HepG2 (cell line): Measurements from ENCODE around the gene MAP1LC3A. TPM values are rescaled to one million over a fixed set of nuclear protein-coding genes. Genes with fewer than 3 reads are reported as not detected.
A peak's percentile ranks its signal among the peaks of the same experiment; 100 is the strongest.

Experiments used
- ARNT ChIP-seq: fragments of 450-650 bp; IDR thresholded peaks from 2 replicates; pipeline ENCODE4 v1.6.1; 2017
- FOXA1 ChIP-seq, 2 experiments: fragments of 450-650 bp in 1 of 2; sonication (generic) in 1 of 2; formaldehyde crosslinking in 1 of 2; IDR thresholded peaks; 2 replicates each; pipeline versions ENCODE4 v1.4.0 to v1.6.1; 2016 to 2020; ENCODE audit warnings: missing genetic modification reagents in 1 of 2
- KDM1A ChIP-seq: IDR thresholded peaks from 2 replicates; pipeline ENCODE4 v1.6.1; 2016; ENCODE audit warnings: missing compliant biosample characterization
- MTF1 ChIP-seq: sonication (generic); formaldehyde crosslinking; IDR thresholded peaks from 2 replicates; pipeline ENCODE4 v1.5.0; 2020; ENCODE audit warnings: missing genetic modification reagents
- NFIB ChIP-seq: sonication (generic); formaldehyde crosslinking; IDR thresholded peaks from 2 replicates; pipeline ENCODE4 v1.9.0; 2021; ENCODE audit warnings: missing genetic modification reagents, mild to moderate bottlenecking, borderline replicate concordance
- NFKBIZ ChIP-seq: IDR thresholded peaks from 2 replicates; pipeline ENCODE4 v1.6.1; 2018; ENCODE audit warnings: missing genetic modification reagents, missing compliant biosample characterization
- PRPF4 ChIP-seq: fragments of 200-400 bp; formaldehyde crosslinking; IDR thresholded peaks from 2 replicates; pipeline ENCODE4 v1.6.1; 2016; ENCODE audit warnings: low read length, low read depth; ENCODE audit not compliant: poor library complexity, severe bottlenecking
- SAP130 ChIP-seq: IDR thresholded peaks from 2 replicates; pipeline ENCODE4 v1.6.1; 2016; ENCODE audit warnings: low read depth
- SMARCE1 ChIP-seq: fragments of 450-650 bp; IDR thresholded peaks from 2 replicates; pipeline ENCODE4 v1.6.1; 2017; ENCODE audit warnings: borderline replicate concordance
- SNRNP70 ChIP-seq: fragments of 200-400 bp; formaldehyde crosslinking; IDR thresholded peaks from 2 replicates; pipeline ENCODE4 v1.6.1; 2017; ENCODE audit warnings: mild to moderate bottlenecking, low read depth, low read length, moderate library complexity
- SRSF9 ChIP-seq: fragments of 200-400 bp; formaldehyde crosslinking; IDR thresholded peaks from 2 replicates; pipeline ENCODE4 v1.6.1; 2018; ENCODE audit warnings: borderline replicate concordance, mild to moderate bottlenecking, low read depth, low read length; ENCODE audit not compliant: insufficient read depth, poor library complexity, severe bottlenecking
- SRY ChIP-seq: sonication (generic); formaldehyde crosslinking; IDR thresholded peaks from 2 replicates; pipeline ENCODE4 v1.8.0; 2022; ENCODE audit warnings: mild to moderate bottlenecking, missing genetic modification reagents
- YEATS2 ChIP-seq: sonication (generic); formaldehyde crosslinking; IDR thresholded peaks from 2 replicates; pipeline ENCODE4 v1.4.0; 2020; ENCODE audit warnings: missing genetic modification reagents, borderline replicate concordance
- ZBTB42 ChIP-seq: sonication (generic); formaldehyde crosslinking; IDR thresholded peaks from 2 replicates; pipeline ENCODE4 v1.5.0; 2020; ENCODE audit warnings: mild to moderate bottlenecking, missing genetic modification reagents
- ZBTB8A ChIP-seq: sonication (generic); formaldehyde crosslinking; IDR thresholded peaks from 2 replicates; pipeline ENCODE4 v1.4.0; 2020; ENCODE audit warnings: mild to moderate bottlenecking, low read depth, missing genetic modification reagents, borderline replicate concordance
- ZNF260 ChIP-seq: sonication (generic); formaldehyde crosslinking; IDR thresholded peaks from 2 replicates; pipeline ENCODE4 v1.4.0; 2020; ENCODE audit warnings: missing genetic modification reagents, low read depth, mild to moderate bottlenecking, borderline replicate concordance
- ZNF546 ChIP-seq: sonication (generic); formaldehyde crosslinking; conservative IDR thresholded peaks from 2 replicates; pipeline ENCODE4 v1.8.1; 2023; ENCODE audit warnings: mild to moderate bottlenecking, missing genetic modification reagents
- polyA plus RNA-seq, 8 experiments: library from polyadenylated mRNA; depleted of rRNA in 3 of 8; stranded (reverse) in 7 of 8; unstranded in 1 of 8; fragments of >200 nt; fragmentation: Illumina TruSeq in 4 of 8; extraction: Trizol in 4 of 8; gene quantifications; 2 replicates each; pipeline versions ENCODE4 v1.2.1 to v1.2.3, GENCODE V29; 2011 to 2016; ENCODE audit warnings: low read depth in 4 of 8, missing spikeins in 1 of 8, mixed read lengths in 1 of 8; ENCODE audit not compliant: insufficient read depth in 1 of 8
- total RNA-seq, 5 experiments: library from RNA; depleted of rRNA; stranded (reverse); fragments of >200 nt; fragmentation: Illumina TruSeq; extraction: Trizol; gene quantifications; 2 replicates each; pipeline ENCODE4 v1.2.3, GENCODE V29; 2016; ENCODE audit warnings: low read depth in 1 of 5
- TF ChIP-seq, protein P1 (sequence below): sonication (generic); formaldehyde crosslinking; IDR thresholded peaks from 2 replicates; pipeline ENCODE4 v1.4.0; 2020; ENCODE audit warnings: missing genetic modification reagents; ENCODE audit errors: not compliant biosample characterization
- TF ChIP-seq, protein P2 (sequence below): sonication (generic); formaldehyde crosslinking; IDR thresholded peaks from 2 replicates; pipeline ENCODE4 v1.4.0; 2020; ENCODE audit warnings: missing genetic modification reagents
- TF ChIP-seq, protein P3 (sequence below): sonication (generic); formaldehyde crosslinking; IDR thresholded peaks from 2 replicates; pipeline ENCODE4 v1.8.1; 2023; ENCODE audit warnings: mild to moderate bottlenecking, missing genetic modification reagents
- TF ChIP-seq, protein P4 (sequence below): IDR thresholded peaks from 2 replicates; pipeline ENCODE4 v1.6.1; 2016; ENCODE audit warnings: missing genetic modification reagents, missing compliant biosample characterization
- TF ChIP-seq, protein P5 (sequence below): IDR thresholded peaks from 2 replicates; pipeline ENCODE4 v1.6.1; 2016; ENCODE audit warnings: low read depth
- TF ChIP-seq, protein P6 (sequence below): sonication (generic); formaldehyde crosslinking; IDR thresholded peaks from 2 replicates; pipeline ENCODE4 v1.8.1; 2023; ENCODE audit warnings: missing genetic modification reagents, inconsistent platforms, borderline replicate concordance
- TF ChIP-seq, protein P7 (sequence below): sonication (generic); formaldehyde crosslinking; IDR thresholded peaks from 2 replicates; pipeline ENCODE4 v1.9.0; 2021; ENCODE audit warnings: missing genetic modification reagents, mild to moderate bottlenecking, borderline replicate concordance

Gene MAP1LC3A
- total and polyA plus RNA-seq, 2 of the 13 experiments (the other 11 are each of a cell fraction or from before 2014, with no cell fraction given), result not detected

DNA sequence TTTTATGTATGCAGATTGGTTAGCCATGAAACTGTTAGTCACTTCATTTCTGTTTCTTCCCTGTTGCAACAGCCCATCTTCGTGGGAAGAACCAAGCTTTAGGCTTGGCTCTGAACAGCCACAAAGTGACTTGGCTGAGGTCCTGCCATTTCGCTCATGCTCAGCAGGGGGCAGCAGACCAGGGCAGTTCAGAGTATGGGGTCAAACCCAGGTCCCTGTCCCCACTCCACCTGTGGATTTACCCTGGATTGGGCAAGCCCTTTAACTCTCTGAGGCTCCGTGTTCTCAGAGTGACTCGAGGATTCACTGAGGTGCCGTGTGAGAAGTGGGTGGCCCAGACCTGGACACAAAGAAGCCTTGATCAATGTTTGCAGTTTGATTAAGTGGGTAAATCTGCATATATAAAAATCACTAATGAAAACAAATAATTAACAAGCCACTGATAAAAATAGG, 19.8 kb upstream of the MAP1LC3A start (continued):
- no peak for TF ChIP-seq SMARCE1
- peak; percentile 51; the same call in 1 of the 2 replicates for TF ChIP-seq YEATS2 (CRISPR knock-in tag)
- TF ChIP-seq, protein P1, sequence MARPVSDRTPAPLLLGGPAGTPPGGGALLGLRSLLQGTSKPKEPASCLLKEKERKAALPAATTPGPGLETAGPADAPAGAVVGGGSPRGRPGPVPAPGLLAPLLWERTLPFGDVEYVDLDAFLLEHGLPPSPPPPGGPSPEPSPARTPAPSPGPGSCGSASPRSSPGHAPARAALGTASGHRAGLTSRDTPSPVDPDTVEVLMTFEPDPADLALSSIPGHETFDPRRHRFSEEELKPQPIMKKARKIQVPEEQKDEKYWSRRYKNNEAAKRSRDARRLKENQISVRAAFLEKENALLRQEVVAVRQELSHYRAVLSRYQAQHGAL (CRISPR knock-in tag), result no peak
- no peak for TF ChIP-seq ZNF546
- no peak for TF ChIP-seq ZNF260 (CRISPR knock-in tag)
- TF ChIP-seq, protein P2, sequence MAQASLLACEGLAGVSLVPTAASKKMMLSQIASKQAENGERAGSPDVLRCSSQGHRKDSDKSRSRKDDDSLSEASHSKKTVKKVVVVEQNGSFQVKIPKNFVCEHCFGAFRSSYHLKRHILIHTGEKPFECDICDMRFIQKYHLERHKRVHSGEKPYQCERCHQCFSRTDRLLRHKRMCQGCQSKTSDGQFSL (CRISPR knock-in tag), result no peak
- TF ChIP-seq, protein P3, sequence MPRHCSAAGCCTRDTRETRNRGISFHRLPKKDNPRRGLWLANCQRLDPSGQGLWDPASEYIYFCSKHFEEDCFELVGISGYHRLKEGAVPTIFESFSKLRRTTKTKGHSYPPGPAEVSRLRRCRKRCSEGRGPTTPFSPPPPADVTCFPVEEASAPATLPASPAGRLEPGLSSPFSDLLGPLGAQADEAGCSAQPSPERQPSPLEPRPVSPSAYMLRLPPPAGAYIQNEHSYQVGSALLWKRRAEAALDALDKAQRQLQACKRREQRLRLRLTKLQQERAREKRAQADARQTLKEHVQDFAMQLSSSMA, result no peak; the same call in 1 of the 2 replicates
- no peak for TF ChIP-seq SNRNP70
- no peak for TF ChIP-seq SRSF9
- no peak for TF ChIP-seq PRPF4
- TF ChIP-seq MTF1 (CRISPR knock-in tag), result no peak
- TF ChIP-seq, protein P4, sequence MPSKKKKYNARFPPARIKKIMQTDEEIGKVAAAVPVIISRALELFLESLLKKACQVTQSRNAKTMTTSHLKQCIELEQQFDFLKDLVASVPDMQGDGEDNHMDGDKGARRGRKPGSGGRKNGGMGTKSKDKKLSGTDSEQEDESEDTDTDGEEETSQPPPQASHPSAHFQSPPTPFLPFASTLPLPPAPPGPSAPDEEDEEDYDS (CRISPR knock-in tag), result no peak; the same call in 1 of the 2 replicates
- TF ChIP-seq ZBTB42 (CRISPR knock-in tag), result no peak
- TF ChIP-seq, protein P5, sequence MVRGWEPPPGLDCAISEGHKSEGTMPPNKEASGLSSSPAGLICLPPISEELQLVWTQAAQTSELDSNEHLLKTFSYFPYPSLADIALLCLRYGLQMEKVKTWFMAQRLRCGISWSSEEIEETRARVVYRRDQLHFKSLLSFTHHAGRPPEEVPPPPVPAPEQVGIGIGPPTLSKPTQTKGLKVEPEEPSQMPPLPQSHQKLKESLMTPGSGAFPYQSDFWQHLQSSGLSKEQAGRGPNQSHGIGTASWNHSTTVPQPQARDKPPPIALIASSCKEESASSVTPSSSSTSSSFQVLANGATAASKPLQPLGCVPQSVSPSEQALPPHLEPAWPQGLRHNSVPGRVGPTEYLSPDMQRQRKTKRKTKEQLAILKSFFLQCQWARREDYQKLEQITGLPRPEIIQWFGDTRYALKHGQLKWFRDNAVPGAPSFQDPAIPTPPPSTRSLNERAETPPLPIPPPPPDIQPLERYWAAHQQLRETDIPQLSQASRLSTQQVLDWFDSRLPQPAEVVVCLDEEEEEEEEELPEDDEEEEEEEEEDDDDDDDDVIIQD (CRISPR knock-in tag), result peak; percentile 54; the same call in 1 of the 2 replicates
- no peak for TF ChIP-seq KDM1A (CRISPR knock-in tag)
- TF ChIP-seq, protein P6, sequence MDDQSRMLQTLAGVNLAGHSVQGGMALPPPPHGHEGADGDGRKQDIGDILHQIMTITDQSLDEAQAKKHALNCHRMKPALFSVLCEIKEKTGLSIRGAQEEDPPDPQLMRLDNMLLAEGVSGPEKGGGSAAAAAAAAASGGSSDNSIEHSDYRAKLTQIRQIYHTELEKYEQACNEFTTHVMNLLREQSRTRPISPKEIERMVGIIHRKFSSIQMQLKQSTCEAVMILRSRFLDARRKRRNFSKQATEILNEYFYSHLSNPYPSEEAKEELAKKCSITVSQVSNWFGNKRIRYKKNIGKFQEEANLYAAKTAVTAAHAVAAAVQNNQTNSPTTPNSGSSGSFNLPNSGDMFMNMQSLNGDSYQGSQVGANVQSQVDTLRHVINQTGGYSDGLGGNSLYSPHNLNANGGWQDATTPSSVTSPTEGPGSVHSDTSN (CRISPR knock-in tag), result no peak
- TF ChIP-seq NFIB (CRISPR knock-in tag), result no peak
- TF ChIP-seq, protein P7, sequence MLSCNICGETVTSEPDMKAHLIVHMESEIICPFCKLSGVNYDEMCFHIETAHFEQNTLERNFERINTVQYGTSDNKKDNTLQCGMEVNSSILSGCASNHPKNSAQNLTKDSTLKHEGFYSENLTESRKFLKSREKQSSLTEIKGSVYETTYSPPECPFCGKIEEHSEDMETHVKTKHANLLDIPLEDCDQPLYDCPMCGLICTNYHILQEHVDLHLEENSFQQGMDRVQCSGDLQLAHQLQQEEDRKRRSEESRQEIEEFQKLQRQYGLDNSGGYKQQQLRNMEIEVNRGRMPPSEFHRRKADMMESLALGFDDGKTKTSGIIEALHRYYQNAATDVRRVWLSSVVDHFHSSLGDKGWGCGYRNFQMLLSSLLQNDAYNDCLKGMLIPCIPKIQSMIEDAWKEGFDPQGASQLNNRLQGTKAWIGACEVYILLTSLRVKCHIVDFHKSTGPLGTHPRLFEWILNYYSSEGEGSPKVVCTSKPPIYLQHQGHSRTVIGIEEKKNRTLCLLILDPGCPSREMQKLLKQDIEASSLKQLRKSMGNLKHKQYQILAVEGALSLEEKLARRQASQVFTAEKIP (CRISPR knock-in tag), result no peak
- TF ChIP-seq ZBTB8A (CRISPR knock-in tag), result no peak
- no peak for TF ChIP-seq NFKBIZ (CRISPR knock-in tag)
- TF ChIP-seq SAP130, result peak; percentile 42; the same call in 1 of the 2 replicates
- TF ChIP-seq FOXA1 (IDR thresholded peaks at IDR 0.05), result no peak
- no peak for TF ChIP-seq FOXA1 (CRISPR knock-in tag; IDR thresholded peaks at IDR 0.05)
- no peak for TF ChIP-seq SRY (CRISPR knock-in tag)
- TF ChIP-seq ARNT, result no peak
